ENCODE data around the gene SEMA4D. TPM values are rescaled to one million over a fixed set of nuclear protein-coding genes. Genes with fewer than 3 reads are reported as not detected.

Gene SEMA4D
- total RNA-seq, 1 donor from 2014 or later: 79.7 TPM

DNA sequence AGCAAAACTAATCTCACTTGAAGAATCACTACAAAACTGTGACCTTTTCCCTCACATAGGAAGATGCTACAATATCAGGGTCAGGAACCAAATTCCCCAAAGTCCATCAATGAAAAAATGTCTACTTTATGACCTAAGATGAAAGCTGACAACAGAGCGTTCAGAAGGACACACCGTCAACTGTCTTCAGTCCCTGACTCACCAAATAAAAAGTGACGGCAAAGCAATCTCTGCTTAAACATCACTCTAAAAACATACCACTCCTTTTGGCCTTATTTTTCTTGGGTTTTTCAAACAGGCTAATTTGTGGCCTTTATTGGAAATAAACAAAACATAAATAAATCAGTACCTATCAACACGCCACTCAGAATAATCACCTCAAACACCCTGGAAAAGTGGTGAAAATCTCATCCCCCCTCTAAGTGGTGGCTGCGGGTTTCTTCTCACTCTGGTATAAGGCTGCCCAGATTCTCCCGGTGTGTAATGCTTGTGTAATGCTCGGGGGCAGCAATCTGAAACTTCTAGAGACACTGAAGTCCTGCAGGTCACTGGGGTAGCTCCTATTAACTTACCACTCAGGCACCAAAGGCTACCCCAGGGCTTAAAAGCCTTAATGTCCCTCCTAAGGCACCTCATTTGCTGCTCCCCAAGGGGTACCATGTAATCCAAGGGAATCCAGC lies 29.5 kb downstream of the SEMA4D start:
- Mint-ChIP-seq H3K4me3 (no peak overlapping the region), H3K36me3 (ENCODE audit: low read depth) (peaks cover 15% of the 10 kb centered on the region), H3K9me3 (no peaks in the 10 kb centered on the region), H3K4me1 (peaks cover 83% of the 10 kb centered on the region), H3K27ac (peak overlapping the region; percentile 43), H3K27me3 (no peaks in the 10 kb centered on the region)
- CTCF ChIA-PET: no interaction called here
- intact Hi-C loops (cut with micrococcal nuclease): no loop called here
- ATAC-seq (ENCODE audit: low read depth) (no peak), DNase-seq (no peak)
- POLR2A ChIA-PET: no interaction called here
- no peak for TF ChIP-seq CTCF (IDR thresholded peaks at IDR 0.05)

DNA sequence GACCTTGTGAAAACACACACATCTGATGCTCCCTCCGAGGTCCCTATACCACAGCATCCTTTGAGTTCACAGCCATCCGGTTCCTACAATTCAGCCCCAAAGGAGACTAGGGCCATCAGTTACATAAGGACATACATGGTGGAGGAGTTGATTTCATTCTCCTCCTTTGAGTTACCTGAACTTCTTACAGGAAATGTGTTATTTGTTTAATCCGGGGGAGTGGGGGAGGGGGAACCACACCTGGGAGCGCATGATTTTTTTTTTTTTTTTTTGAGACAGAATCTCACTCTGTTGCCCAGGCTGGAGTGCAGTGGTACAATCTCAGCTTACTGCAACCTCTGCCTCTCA lies 30.7 kb downstream of the SEMA4D start:
- DNase-seq (peak; percentile 13), ATAC-seq (ENCODE audit: low read depth) (no peak)
- Mint-ChIP-seq H3K36me3 (ENCODE audit: low read depth) (peaks cover 13% of the 10 kb centered on the region), H3K27me3 (no peaks in the 10 kb centered on the region), H3K4me1 (peaks cover 92% of the 10 kb centered on the region), H3K9me3 (no peaks in the 10 kb centered on the region), H3K27ac (peak overlapping the region; percentile 90), H3K4me3 (peak overlapping the region; percentile 69)
- CTCF ChIA-PET: interaction anchor here (1.0 kb wide), 1 partner anchor 82 kb away, joined by 6 read pairs; no protein-coding TSS in a partner anchor
- POLR2A ChIA-PET: interaction anchor here (0.7 to 0.9 kb wide), 2 partner anchors 8 to 23 kb away, joined by 3 to 4 read pairs; no protein-coding TSS in a partner anchor
- no peak for TF ChIP-seq CTCF (IDR thresholded peaks at IDR 0.05)
- intact Hi-C loops (cut with micrococcal nuclease): no loop called here

DNA sequence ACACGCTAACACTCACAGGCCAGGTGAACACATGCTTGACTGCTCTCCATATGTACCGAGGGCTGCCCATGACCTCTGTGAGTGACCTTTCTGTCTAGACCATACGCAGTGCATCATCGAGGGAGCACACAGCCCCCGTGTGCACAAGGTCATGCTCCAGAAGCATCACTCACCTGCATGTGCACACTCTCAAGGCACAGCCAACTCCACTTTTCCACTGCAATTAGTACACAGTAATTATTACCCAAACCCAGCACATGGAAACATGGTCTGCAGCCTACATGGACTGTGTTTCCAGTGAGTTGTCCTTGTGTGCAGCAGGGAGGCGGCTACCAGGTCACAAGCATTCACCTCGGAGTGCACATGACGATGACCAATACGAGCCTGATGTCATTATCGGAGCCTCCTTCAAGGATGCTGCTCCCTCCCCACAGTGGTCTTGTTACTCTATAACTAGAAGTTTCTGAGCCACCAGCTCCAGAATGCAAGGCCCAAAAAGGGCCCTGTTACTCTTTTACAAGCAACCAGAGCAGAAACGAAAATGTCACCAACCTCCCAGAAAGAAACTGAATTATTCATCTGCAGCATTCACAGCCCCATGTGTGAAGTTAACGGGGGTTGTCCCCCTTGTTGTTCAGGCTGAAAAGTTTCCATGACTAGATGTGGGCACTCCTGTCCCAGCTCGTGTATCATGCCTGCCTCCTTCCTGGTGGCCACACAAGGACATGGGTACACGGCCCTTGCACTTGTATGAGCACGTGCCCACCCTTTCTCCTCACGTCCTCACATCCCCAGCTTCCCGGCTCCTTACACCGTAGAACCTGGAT lies 31.2 kb downstream of the SEMA4D start:
- Mint-ChIP-seq H3K27ac (peak overlapping the region; percentile 90), H3K27me3 (no peaks in the 10 kb centered on the region), H3K4me3 (peak overlapping the region; percentile 69), H3K36me3 (ENCODE audit: low read depth) (peaks cover 12% of the 10 kb centered on the region), H3K4me1 (peaks cover 94% of the 10 kb centered on the region), H3K9me3 (no peaks in the 10 kb centered on the region)
- ChIA-PET POLR2A (interaction anchor here (0.8 to 0.9 kb wide), 2 partner anchors 9 to 23 kb away, joined by 3 to 4 read pairs; no protein-coding TSS in a partner anchor), CTCF (interaction anchor here (1.0 kb wide), 1 partner anchor 82 kb away, joined by 6 read pairs; no protein-coding TSS in a partner anchor)
- ATAC-seq (ENCODE audit: low read depth) (peak; percentile 49), DNase-seq (no peak)
- no peak for TF ChIP-seq CTCF (IDR thresholded peaks at IDR 0.05)
- intact Hi-C loops (cut with micrococcal nuclease): no loop called here

DNA sequence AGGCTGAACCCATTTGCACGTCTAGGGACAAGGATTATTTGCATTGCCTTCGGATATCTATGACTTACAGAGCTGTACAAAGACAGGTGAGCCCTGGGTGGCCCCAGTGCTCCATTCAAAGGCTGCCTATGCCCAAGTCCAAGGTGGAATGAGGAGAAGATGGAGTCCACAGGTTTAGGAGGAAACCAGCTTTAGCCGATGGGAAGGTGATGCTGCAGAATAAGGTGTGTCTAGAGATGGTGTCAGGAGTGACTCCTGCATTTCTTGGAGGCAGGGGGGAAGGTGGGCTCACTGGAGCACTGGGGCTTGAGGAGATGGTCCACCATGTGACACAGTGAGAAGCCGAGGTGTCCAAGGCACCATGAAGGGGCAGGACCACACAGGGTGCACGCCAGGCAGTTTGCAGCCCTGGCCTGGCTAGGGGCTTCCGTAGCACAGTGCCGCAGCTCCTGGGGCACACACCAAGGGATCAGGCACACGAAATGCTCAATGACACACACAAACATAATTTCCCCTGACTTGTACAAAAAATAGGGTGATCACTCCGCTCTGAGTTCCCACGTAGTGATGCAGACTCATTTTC lies 32.1 kb downstream of the SEMA4D start:
- Mint-ChIP-seq H3K9me3 (no peaks in the 10 kb centered on the region), H3K27me3 (no peaks in the 10 kb centered on the region), H3K4me3 (no peak overlapping the region), H3K27ac (peak overlapping the region; percentile 90), H3K4me1 (peaks cover 92% of the 10 kb centered on the region), H3K36me3 (ENCODE audit: low read depth) (peaks cover 10% of the 10 kb centered on the region)
- no peak for TF ChIP-seq CTCF (IDR thresholded peaks at IDR 0.05)
- ChIA-PET POLR2A (interaction anchor here (0.7 to 1.5 kb wide), 5 partner anchors 31 to 83 kb away, joined by 3 to 4 read pairs (median 4); no protein-coding TSS in a partner anchor), CTCF (interaction anchor here (1.7 kb wide), 1 partner anchor 83 kb away, joined by 7 read pairs; no protein-coding TSS in a partner anchor)
- DNase-seq (no peak), ATAC-seq (ENCODE audit: low read depth) (no peak)
- intact Hi-C loops (cut with micrococcal nuclease): loop anchor here (2.0 kb wide), 1 partner anchor 39 kb away; no protein-coding TSS in a partner anchor

Data from activated B cell treated with CpG ODN at 0.5 μM for 24 hours (primary cell).